IMR-90 (cell line): ENCODE results near the gene ANGPT4. TPM values are rescaled to one million over a fixed set of nuclear protein-coding genes. Genes with fewer than 3 reads are reported as not detected.

Experiments used
- ATAC-seq: fragments of 200-7000 bp; cut with Tn5 transposase; 2 replicates; pipeline ENCODE4 v1.9.1; 2020; ENCODE audit warnings: low read depth, mild to moderate bottlenecking, moderate library complexity
- BruUV-seq: library from RNA; stranded (reverse); fragments of 400-500 nt; replicated peaks from 2 replicates; lab custom pipeline; 2021; lab: Mats Ljungman, UMichigan
- CTCF ChIA-PET: fragments of 300-600 bp; formaldehyde crosslinking; extraction: SDS; loops from one replicate; lab custom pipeline; 2021; ENCODE audit warnings: antibody characterized with exemption; lab: Yijun Ruan, JAX
- POLR2A ChIA-PET: fragments of 300-600 bp; sonication (Branson Sonifier 250); formaldehyde crosslinking; loops from one replicate; lab custom pipeline; 2022; ENCODE audit warnings: antibody characterized with exemption; ENCODE audit not compliant: unreplicated experiment; lab: Charles Lee
- DNase-seq: peaks from one replicate; pipeline ENCODE4 v3.0.0; 2013
- H2AFZ ChIP-seq: replicated peaks from 2 replicates; pipeline ENCODE3; 2013; ENCODE audit warnings: low read length, mild to moderate bottlenecking; ENCODE audit not compliant: poor library complexity
- H2AK5ac ChIP-seq: 2 replicates; pipeline ENCODE4 v1.6.1; 2013; ENCODE audit warnings: low read depth, low read length, inconsistent platforms
- H2AK9ac ChIP-seq: replicated peaks from 2 replicates; pipeline ENCODE3; 2013; ENCODE audit warnings: mild to moderate bottlenecking, low read depth, low read length, moderate library complexity; ENCODE audit not compliant: poor library complexity
- H2BK120ac ChIP-seq: 2 replicates; pipeline ENCODE4 v1.6.1; 2013; ENCODE audit warnings: low read depth, low read length, inconsistent platforms
- H2BK15ac ChIP-seq: 3 replicates; pipeline ENCODE4 v1.6.1; 2013; ENCODE audit warnings: low read depth, low read length, inconsistent platforms
- H2BK20ac ChIP-seq: 2 replicates; pipeline ENCODE4 v1.6.1; 2013; ENCODE audit warnings: low read depth, mild to moderate bottlenecking, inconsistent platforms, low read length, moderate library complexity
- H2BK5ac ChIP-seq: 2 replicates; pipeline ENCODE4 v1.6.1; 2013; ENCODE audit warnings: mild to moderate bottlenecking, low read depth, low read length, inconsistent platforms; ENCODE audit not compliant: poor library complexity, severe bottlenecking
- H3K14ac ChIP-seq: replicated peaks from 2 replicates; pipeline ENCODE4 v1.6.1; 2013; ENCODE audit warnings: low read depth, low read length, inconsistent platforms
- H3K18ac ChIP-seq: 2 replicates; pipeline ENCODE4 v1.6.1; 2013; ENCODE audit warnings: low read depth, low read length, control low read depth
- H3K23ac ChIP-seq: 2 replicates; pipeline ENCODE4 v1.6.1; 2013; ENCODE audit warnings: low read depth, low read length, inconsistent platforms
- H3K27ac ChIP-seq: 2 replicates; pipeline ENCODE4 v1.5.1; 2013; ENCODE audit warnings: mild to moderate bottlenecking, control low read depth, low read length; ENCODE audit not compliant: insufficient read depth
- H3K27me3 ChIP-seq: 2 replicates; pipeline ENCODE4 v1.6.1; 2013; ENCODE audit warnings: low read length; ENCODE audit not compliant: control insufficient read depth, insufficient read depth
- H3K36me3 ChIP-seq: 2 replicates; pipeline ENCODE4 v1.6.1; 2013; ENCODE audit warnings: low read length, mixed read lengths; ENCODE audit not compliant: control insufficient read depth, insufficient read depth
- H3K4ac ChIP-seq: 2 replicates; pipeline ENCODE4 v1.6.1; 2013; ENCODE audit warnings: low read depth, low read length, inconsistent platforms
- H3K4me1 ChIP-seq: 2 replicates; pipeline ENCODE4 v1.6.1; 2013; ENCODE audit warnings: low read length, mixed read lengths; ENCODE audit not compliant: control insufficient read depth, insufficient read depth
- H3K4me2 ChIP-seq: 2 replicates; pipeline ENCODE4 v1.6.1; 2013; ENCODE audit warnings: low read depth, mild to moderate bottlenecking, control low read depth, low read length, moderate library complexity
- H3K4me3 ChIP-seq: 2 replicates; pipeline ENCODE4 v1.5.1; 2013; ENCODE audit warnings: low read depth, mild to moderate bottlenecking, control low read depth, low read length, moderate library complexity; ENCODE audit not compliant: insufficient read depth
- H3K56ac ChIP-seq: 2 replicates; pipeline ENCODE4 v1.6.1; 2013; ENCODE audit warnings: low read length, inconsistent platforms; ENCODE audit not compliant: insufficient read depth; ENCODE audit errors: extremely low read depth
- H3K79me1 ChIP-seq, 2 experiments: 2 replicates each; pipeline ENCODE4 v1.6.1; 2013; ENCODE audit warnings: low read length in 2 of 2, inconsistent platforms in 1 of 2, low read depth in 1 of 2
- H3K9ac ChIP-seq: 2 replicates; pipeline ENCODE4 v1.6.1; 2013; ENCODE audit warnings: low read depth, low read length, control low read depth
- H3K9me1 ChIP-seq: 2 replicates; pipeline ENCODE4 v1.6.1; 2013; ENCODE audit warnings: low read length, inconsistent platforms; ENCODE audit not compliant: insufficient read depth
- H3K9me3 ChIP-seq: 2 replicates; pipeline ENCODE4 v1.6.1; 2013; ENCODE audit warnings: low read length; ENCODE audit not compliant: control insufficient read depth, insufficient read depth
- H4K20me1 ChIP-seq: 2 replicates; pipeline ENCODE4 v1.6.1; 2013; ENCODE audit warnings: low read length, inconsistent platforms; ENCODE audit not compliant: insufficient read depth
- H4K5ac ChIP-seq: 2 replicates; pipeline ENCODE4 v1.6.1; 2013; ENCODE audit warnings: mild to moderate bottlenecking, low read depth, low read length, control low read depth
- H4K8ac ChIP-seq, 2 experiments: 2 replicates each; pipeline ENCODE4 v1.6.1; 2013; ENCODE audit warnings: low read depth in 2 of 2, low read length in 2 of 2, control low read depth in 1 of 2, inconsistent platforms in 1 of 2
- H4K91ac ChIP-seq: 2 replicates; pipeline ENCODE4 v1.6.1; 2013; ENCODE audit warnings: low read depth, low read length, inconsistent platforms; ENCODE audit not compliant: insufficient read depth
- CEBPB ChIP-seq: IDR thresholded peaks from 2 replicates; pipeline ENCODE4 v1.6.1; 2012; ENCODE audit warnings: low read depth, low read length, improper control_type of control experiment
- RAD21 ChIP-seq: IDR thresholded peaks from 2 replicates; pipeline ENCODE4 v1.6.1; 2012; ENCODE audit warnings: low read length, improper control_type of control experiment
- WGBS, 2 experiments: methylation state at CpG; one replicate each; pipeline versions ENCODE4 v1.1.5 to v1.1.7; 2013; ENCODE audit warnings: missing lambda C conversion rate in 2 of 2; ENCODE audit not compliant: insufficient read length in 1 of 2; ENCODE audit errors: extremely low coverage in 2 of 2; 5-methylcytosine and 5-hydroxymethylcytosine counted together
- dilution Hi-C: fragments of 300-500 bp; cut with HindIII; formaldehyde crosslinking; loops from one replicate; pipeline ENCODE4 v1.14.3; 2018; ENCODE audit warnings: low sequenced_read_pairs; ENCODE audit not compliant: unreplicated experiment
- in situ Hi-C: fragments of 300-500 bp; cut with MboI; formaldehyde crosslinking; loops from 3 replicates; pipeline ENCODE4 v1.14.3; 2019; ENCODE audit warnings: low sequenced_read_pairs, inconsistent platforms, mixed read lengths
- intact Hi-C: fragments of 100-400 bp; cut with micrococcal nuclease; formaldehyde crosslinking; loops from 2 replicates; pipeline ENCODE4 v1.10.0; 2022
- polyA plus RNA-seq, 3 experiments: library from polyadenylated mRNA; depleted of rRNA; stranded (reverse); fragments of >200 nt; gene quantifications; 2 replicates each; pipeline ENCODE4 v1.2.3, GENCODE V29; 2012; ENCODE audit warnings: low replicate concordance in 1 of 3
- total RNA-seq: library from RNA; depleted of rRNA; stranded (reverse); fragments of >200 nt; gene quantifications from 2 replicates; pipeline ENCODE4 v1.2.3, GENCODE V29; 2012
- TF ChIP-seq, protein P1 (sequence below): fragments of 150-350 bp; IDR thresholded peaks from 2 replicates; pipeline ENCODE4 v1.6.1; 2017; ENCODE audit warnings: mild to moderate bottlenecking, antibody characterized with exemption, low read length, low read depth

Gene ANGPT4
- total and polyA plus RNA-seq, 2 of the 4 experiments (the other 2 are of a cell fraction): not detected

DNA sequence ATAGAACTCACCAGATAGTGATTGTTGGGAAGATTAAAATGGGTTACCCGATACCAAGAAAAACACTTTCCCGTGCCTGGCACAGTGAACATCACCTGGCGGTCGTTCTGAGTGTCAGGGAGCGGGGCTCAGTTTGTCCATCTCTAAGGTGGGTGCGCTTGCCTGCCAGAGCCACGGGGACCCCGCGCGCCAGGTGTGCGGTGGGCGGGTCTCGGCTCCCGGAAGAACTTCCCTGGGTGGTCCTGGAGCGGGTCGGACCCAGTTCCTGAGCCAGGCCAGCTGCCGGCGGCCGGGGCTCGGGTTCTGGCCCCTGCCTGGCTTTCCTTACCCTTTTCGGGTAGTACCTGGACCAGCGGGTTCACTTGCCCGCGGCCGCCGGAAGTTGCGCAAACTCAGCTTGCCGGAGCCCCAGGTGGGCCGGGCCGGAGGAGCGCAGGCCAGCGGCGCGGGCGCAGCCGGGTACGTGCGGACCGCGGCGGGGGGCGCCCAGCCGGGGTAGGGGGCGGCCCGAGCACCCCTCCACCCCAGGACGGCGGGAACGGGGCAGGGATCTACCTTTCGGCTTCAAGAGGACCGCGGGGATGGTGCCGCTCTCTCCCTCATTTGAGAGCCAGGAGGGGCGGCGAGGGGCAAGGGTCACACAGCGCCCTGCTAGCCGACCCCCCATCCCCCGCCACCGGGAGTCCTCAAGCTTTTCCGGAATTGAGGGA is 75.1 kb downstream of the ANGPT4 start:
- H2BK5ac ChIP-seq: no peak overlapping the region
- H3K9me3 ChIP-seq: no peaks in the 10 kb centered on the region
- dilution Hi-C loops (no loop called here), in situ Hi-C loops (no loop called here), intact Hi-C loops (no loop called here)
- TF ChIP-seq RAD21 (no peak), CEBPB (peak; percentile 78)
- TF ChIP-seq, protein P1, sequence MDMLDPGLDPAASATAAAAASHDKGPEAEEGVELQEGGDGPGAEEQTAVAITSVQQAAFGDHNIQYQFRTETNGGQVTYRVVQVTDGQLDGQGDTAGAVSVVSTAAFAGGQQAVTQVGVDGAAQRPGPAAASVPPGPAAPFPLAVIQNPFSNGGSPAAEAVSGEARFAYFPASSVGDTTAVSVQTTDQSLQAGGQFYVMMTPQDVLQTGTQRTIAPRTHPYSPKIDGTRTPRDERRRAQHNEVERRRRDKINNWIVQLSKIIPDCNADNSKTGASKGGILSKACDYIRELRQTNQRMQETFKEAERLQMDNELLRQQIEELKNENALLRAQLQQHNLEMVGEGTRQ: no peak
- H4K5ac ChIP-seq: peak overlapping the region; percentile 25; the same call in 1 of the 2 replicates
- H2AK5ac ChIP-seq: no peak overlapping the region
- no peak overlapping the region for H2AK9ac ChIP-seq
- H3K36me3 ChIP-seq: no peaks in the 10 kb centered on the region
- no peak for ATAC-seq
- H3K27ac ChIP-seq: no peak overlapping the region
- 37% methylated on average over 12 of the region's 59 CpGs; no CpG with 5 or more reads in 1 of the 2 experiments for WGBS, 2 experiments
- no peak overlapping the region for H2BK120ac ChIP-seq
- ChIA-PET POLR2A (no interaction called here), CTCF (no interaction called here)
- no peak overlapping the region for H4K91ac ChIP-seq
- H3K14ac ChIP-seq: no peak overlapping the region
- H3K9ac ChIP-seq: no peak overlapping the region
- peaks cover 5% of the 10 kb centered on the region for H3K4me1 ChIP-seq
- peaks cover 7% of the 10 kb centered on the region; the same call in 1 of the 2 replicates for H3K9me1 ChIP-seq
- H2BK20ac ChIP-seq: no peak overlapping the region
- H3K23ac ChIP-seq: no peak overlapping the region
- DNase-seq: no peak
- H2AFZ ChIP-seq: peak overlapping the region; percentile 83
- no peak overlapping the region for H3K56ac ChIP-seq
- H3K27me3 ChIP-seq: no peaks in the 10 kb centered on the region
- H4K8ac ChIP-seq: 0 out of 4 replicates have a peak overlapping the region, but pooled peaks of 1 of the 2 experiments have one; percentile 63
- H4K20me1 ChIP-seq: no peaks in the 10 kb centered on the region
- H3K4ac ChIP-seq: no peak overlapping the region
- H3K18ac ChIP-seq: no peak overlapping the region; the same call in 1 of the 2 replicates
- H3K79me1 ChIP-seq: peaks cover 15 to 43% of the 10 kb centered on the region in 2 experiments
- BruUV-seq: no TSS peak
- peak overlapping the region; percentile 43 for H3K4me3 ChIP-seq
- no peak overlapping the region for H2BK15ac ChIP-seq
- peak overlapping the region; percentile 58; the same call in 1 of the 2 replicates for H3K4me2 ChIP-seq
